CD4-positive, alpha-beta T cell treated with Interleukin-15 for 4 hours (primary cell): ENCODE results near the gene ETV5.
"Not testable (repeated sequence)": the region's sequence is repeated elsewhere in the genome, so short reads cannot be mapped to it uniquely, and the experiment has no call there.

Experiments
- DNase-seq: peaks from one replicate; pipeline ENCODE4 v3.0.0-alpha.2; 2020; ENCODE audit warnings: low spot score

ETV5 gene

GRCh38 chr3:186067360-186068242 lies 41.3 kb downstream of the ETV5 start:
- DNase-seq, result no peak

DNA sequence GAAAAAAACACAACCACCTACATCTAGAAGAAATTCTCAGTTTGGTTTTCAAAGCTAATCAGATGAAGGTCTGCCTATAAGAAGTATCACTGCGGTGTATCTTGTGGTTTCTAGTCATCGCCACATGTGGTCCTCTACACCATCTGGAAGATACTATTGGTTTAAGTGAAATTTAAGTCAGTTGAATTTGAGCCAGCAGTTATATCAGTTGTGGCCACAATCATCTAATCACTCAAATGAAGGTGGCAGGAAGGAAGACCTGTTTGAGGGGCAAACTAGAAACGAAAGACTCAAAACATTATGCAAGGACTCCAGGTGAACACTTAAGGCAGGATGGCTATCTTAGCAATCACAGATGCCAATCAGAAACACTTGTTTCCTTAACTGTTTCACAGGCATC lies 48.7 kb downstream of the ETV5 start:
- DNase-seq, result no peak

DNA sequence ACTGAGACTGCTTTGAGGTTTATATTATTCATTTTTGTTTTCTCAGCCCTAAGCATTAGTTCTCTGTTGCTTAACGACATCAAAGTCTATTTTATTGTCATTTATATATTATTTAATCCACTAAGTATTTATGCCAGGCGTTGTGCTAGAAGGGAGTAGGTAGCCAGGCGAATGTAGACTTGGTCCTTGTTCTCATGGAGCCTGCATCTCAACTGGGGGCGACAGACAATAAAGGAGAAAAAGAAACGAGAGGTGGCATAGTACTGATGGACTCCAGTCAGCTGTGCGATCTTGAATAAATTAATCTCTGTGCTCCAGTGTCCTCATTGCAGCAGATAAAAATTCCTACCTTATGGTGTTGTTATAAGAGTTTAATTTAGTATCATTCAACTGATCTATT lies 49.7 kb downstream of the ETV5 start:
- no peak for DNase-seq

DNA sequence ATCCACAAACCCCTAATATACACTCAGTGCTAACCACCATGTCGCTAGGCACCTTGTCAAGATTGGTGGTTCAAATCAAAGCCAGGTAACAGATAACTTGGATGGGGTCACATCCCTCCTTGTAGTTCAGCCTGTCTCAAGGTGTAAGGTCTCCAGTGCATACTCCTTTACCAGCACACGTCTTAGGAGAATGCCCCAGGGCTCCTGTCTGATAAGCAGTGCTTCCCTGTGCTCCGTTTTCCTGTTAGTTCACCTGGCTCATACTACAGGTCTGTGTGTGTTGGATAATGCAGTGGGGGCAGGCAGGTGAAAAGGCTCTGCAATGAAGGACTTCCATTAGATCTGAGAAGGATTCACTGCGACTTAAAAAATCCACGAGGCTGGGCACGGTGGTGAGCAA lies 50.7 kb downstream of the ETV5 start:
- no peak for DNase-seq

GRCh38 chr3:186057594-186057993 lies 51.3 kb downstream of the ETV5 start:
- DNase-seq, result no peak

GRCh38 chr3:186054792-186055352 lies 54.0 kb downstream of the ETV5 start:
- DNase-seq, result no peak

- no peak for DNase-seq
Measured at GRCh38 chr3:186053954-186054791, 54.7 kb downstream of the ETV5 start.

DNA sequence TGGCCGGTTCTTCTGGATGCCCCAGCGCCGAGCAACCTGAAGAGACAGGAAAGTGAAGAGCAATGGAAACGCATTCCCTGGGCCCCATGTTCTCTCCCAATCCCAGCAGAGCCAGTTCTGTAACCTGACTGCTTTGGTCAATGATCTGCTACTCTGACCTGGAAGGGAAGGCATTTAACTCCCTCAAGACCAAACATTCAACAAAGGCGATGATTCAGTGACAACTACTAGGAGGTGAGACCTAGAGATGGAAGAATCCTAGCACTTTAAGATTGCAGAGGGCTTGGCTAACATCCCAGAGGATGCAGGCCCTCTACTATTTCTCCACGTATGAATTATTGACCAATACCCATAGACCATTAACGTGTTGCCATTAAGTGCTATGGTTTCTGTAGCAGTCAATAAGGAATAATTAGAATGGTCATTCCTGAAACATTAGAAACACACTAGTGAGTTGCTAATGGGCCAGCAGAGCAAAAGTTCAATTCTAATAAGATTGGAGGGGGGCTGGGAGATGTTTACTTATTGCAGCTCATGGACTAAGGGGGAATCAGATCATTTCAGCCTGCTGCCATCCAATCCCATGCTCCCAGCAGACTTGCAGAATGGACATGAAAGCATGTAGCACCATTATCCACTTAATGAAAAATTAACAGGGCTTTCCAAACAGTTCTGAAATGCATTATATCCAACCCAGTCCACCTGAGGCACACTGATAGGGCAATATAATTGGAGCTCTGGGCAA lies 56.6 kb downstream of the ETV5 start:
- DNase-seq, result no peak

- DNase-seq, result no peak
Measured at GRCh38 chr3:186049001-186049400, 59.9 kb downstream of the ETV5 start.

DNA sequence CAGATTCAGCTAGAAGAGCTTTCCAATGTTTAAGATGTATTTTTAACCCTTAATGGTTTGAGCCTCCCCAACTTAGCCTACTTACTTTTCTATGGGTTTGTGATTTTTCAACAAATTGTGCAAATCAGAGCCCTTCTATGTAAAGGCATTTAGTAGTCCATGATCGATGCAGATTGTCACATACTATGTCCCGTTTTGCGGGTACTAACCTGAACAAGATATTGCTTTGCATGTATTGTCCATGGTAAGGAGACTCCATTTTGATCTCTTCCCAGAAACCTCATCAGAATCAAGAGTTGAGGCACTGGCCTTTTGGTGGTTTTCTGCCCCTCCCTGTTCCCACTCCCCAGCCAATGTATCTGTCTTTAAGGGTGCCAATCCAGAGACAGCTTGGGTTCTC lies 60.8 kb downstream of the ETV5 start:
- no peak for DNase-seq

- DNase-seq, result no peak
Measured at GRCh38 chr3:186046838-186047237, 62.1 kb downstream of the ETV5 start.

DNA sequence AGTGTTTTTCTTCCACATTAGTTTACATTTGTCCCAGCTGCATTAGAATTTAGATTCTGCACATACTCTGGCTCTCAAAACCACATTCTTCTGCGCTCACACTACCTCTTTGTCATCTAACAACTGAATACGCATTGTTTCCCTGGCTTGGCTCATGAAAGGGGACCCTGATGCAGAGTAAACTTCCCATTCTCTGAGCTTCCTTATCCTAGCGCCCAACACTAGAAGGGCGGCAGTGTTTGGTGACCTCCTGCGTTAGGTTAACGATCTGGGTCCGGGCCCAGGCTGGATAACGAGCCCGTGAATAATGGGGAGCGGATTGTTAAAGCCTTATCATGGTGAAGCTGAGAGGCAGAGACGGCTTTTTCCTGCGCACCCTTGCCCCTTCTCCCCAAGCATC lies 63.9 kb downstream of the ETV5 start:
- DNase-seq, result no peak

- DNase-seq, result no peak
Measured at GRCh38 chr3:186044427-186044826, 64.5 kb downstream of the ETV5 start.

GRCh38 chr3:186042521-186043202 lies 66.2 kb downstream of the ETV5 start:
- DNase-seq, result no peak

DNA sequence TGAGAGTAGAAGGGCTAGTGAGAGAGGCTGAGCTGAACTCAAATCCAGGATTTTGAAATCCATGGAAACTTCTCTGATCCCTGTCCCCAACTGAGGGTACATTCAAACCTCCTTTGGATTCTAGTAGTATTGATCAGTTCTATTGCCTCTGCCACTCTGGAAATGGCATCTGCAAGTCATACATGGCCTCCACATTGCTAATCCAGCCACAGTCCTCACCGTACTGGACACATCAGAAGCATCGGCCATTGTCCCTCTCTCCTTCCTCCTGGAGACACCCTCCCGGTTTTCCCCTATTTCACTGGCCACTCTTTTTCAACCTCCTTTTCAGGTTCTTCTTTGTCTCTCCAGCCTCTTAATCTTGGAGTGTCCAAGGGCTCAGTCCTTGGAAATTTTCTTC lies 66.9 kb downstream of the ETV5 start:
- DNase-seq, result no peak

- no peak for DNase-seq
Measured at GRCh38 chr3:186038360-186038759, 70.5 kb downstream of the ETV5 start.

DNA sequence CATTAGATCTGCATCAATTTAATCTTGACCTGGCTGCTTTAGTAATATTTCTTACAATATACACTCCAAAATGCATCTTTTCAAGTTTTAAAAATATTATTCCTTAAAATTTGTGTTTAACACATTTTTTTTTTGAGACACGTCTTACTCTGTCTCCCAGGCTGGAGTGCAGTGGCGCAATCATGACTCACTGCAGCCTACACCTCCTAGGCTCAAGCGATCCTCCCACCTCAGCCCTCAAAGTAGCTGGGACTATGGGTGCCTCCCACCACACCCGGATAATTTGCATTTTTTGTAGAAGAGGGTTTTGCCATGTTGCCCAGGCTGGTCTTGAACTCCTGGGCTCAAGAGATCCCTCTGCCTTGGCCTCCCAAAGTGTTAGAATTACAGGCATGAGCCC lies 73.6 kb downstream of the ETV5 start:
- DNase-seq, result no peak

GRCh38 chr3:186032321-186032720 lies 76.6 kb downstream of the ETV5 start:
- DNase-seq, result no peak

DNA sequence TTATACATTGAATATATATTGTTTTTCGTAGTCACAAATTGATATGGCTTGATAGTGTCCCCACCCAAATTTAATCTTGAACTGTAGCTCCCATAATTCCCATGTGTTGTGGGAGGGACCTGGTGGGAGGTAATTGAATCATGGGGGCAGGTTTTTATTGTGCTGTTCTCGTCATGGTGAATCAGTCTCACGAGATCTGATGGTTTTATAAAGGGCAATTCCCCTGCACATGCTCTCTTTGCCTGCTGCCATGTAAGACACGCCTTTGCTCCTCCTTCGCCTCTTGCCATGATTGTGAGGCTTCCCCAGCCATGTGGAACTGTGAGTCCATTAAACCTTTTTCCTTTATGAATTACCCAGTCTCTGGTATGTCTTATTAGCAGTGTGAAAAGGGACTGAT lies 82.9 kb downstream of the ETV5 start:
- DNase-seq, result not testable (repeated sequence)

- no peak for DNase-seq
Measured at GRCh38 chr3:186025161-186025560, 83.7 kb downstream of the ETV5 start.

DNA sequence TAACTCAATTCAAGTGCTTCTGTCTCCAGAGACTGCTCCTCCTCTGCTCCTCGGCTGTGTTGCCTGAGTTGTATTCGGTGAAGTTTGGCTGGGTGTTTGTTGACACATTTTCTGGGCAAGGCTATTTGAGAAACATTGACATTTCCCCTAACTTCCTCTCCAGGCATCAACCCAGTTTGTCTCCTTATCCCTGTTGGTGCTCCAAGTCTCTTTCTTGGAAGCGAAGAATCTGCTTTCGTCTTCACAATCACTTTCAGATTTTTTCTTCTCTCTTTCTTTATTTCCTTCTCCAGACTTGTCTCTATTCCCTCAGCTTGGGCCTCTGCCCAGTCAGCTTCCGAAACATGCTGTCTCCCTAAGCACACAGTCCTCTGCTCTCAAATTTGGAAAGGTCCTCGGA lies 84.7 kb downstream of the ETV5 start:
- no peak for DNase-seq

DNA sequence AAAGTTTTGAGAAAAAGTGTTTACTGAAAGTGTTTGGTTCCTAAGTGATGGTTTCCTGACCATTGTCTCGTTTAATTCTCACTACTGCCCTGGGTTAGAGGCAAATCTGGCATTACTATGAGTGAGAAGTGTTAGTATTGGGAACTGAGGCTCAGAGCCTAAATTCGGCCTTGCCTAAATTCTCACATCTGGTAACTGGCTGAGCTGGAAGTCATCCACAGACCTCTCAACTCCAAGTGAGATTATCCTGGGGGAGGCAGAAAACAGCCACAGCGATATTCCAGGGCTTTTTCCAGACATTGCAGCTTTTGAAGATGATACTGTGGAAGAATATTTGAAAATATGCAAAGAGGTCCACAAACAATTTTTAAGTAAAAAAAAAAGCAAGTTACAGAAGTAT lies 86.0 kb downstream of the ETV5 start:
- no peak for DNase-seq
